NK-92 (cell line): ENCODE measurements around the gene FBXO2.
"Not testable (repeated sequence)": the region's sequence is repeated elsewhere in the genome, so short reads cannot be mapped to it uniquely, and the experiment has no call there.

Experiments used
- DNase-seq: peaks from one replicate; lab custom pipeline; 2025; ENCODE audit not compliant: unreplicated experiment; lab: John Stamatoyannopoulos, UW

FBXO2 gene

GRCh38 chr1:11634365-11635192, 19.6 kb downstream of the FBXO2 start:
- DNase-seq = no peak

GRCh38 chr1:11629184-11630016, 24.8 kb downstream of the FBXO2 start:
- no peak for DNase-seq

GRCh38 chr1:11628767-11629166, 25.5 kb downstream of the FBXO2 start:
- DNase-seq = no peak

GRCh38 chr1:11626551-11626950, 27.7 kb downstream of the FBXO2 start:
- no peak for DNase-seq

GRCh38 chr1:11623702-11624101, 30.5 kb downstream of the FBXO2 start:
- DNase-seq = no peak

GRCh38 chr1:11622398-11622797, 31.8 kb downstream of the FBXO2 start:
- no peak for DNase-seq

GRCh38 chr1:11620924-11621323, 33.3 kb downstream of the FBXO2 start:
- no peak for DNase-seq

GRCh38 chr1:11620405-11620804, 33.8 kb downstream of the FBXO2 start:
- DNase-seq = no peak

- DNase-seq = no peak
These were observed 36.5 kb downstream of the FBXO2 start for GRCh38 chr1:11617741-11618140.

- DNase-seq = no peak
These were observed 36.9 kb downstream of the FBXO2 start for GRCh38 chr1:11617314-11617713.

GRCh38 chr1:11616766-11617165, 37.5 kb downstream of the FBXO2 start:
- no peak for DNase-seq

- DNase-seq = no peak
These were observed 39.1 kb downstream of the FBXO2 start for GRCh38 chr1:11615090-11615489.

GRCh38 chr1:11613347-11613746, 40.9 kb downstream of the FBXO2 start:
- DNase-seq = no peak

GRCh38 chr1:11611638-11612327, 42.4 kb downstream of the FBXO2 start:
- DNase-seq = no peak

GRCh38 chr1:11610629-11611180, 43.5 kb downstream of the FBXO2 start:
- DNase-seq = no peak

GRCh38 chr1:11609378-11609777, 44.9 kb downstream of the FBXO2 start:
- DNase-seq = not testable (repeated sequence)

GRCh38 chr1:11608596-11609130, 45.6 kb downstream of the FBXO2 start:
- not testable (repeated sequence) for DNase-seq

GRCh38 chr1:11606775-11607174, 47.5 kb downstream of the FBXO2 start:
- no peak for DNase-seq

- DNase-seq = no peak
These were observed 51.2 kb downstream of the FBXO2 start for GRCh38 chr1:11602981-11603380.

- no peak for DNase-seq
These were observed 51.8 kb downstream of the FBXO2 start for GRCh38 chr1:11602424-11602823.

GRCh38 chr1:11600836-11601235, 53.4 kb downstream of the FBXO2 start:
- no peak for DNase-seq
